Loucy (cell line): ENCODE measurements around the gene MINAR2.

Source experiments
- H2AFZ ChIP-seq: fragments of 200-600 bp; sonication (generic); 2 replicates; pipeline ENCODE4 v1.6.0; 2016; ENCODE audit warnings: antibody characterized with exemption, mild to moderate bottlenecking, low read length, moderate library complexity
- H3F3A ChIP-seq: fragments of 200-600 bp; 2 replicates; pipeline ENCODE4 v1.6.0; 2016; ENCODE audit warnings: antibody characterized with exemption, low read depth, mild to moderate bottlenecking
- H3K27me3 ChIP-seq: fragments of 200-600 bp; sonication (generic); 2 replicates; pipeline ENCODE4 v1.6.1; 2014; ENCODE audit warnings: low read length, mild to moderate bottlenecking; ENCODE audit not compliant: insufficient read depth, poor library complexity, severe bottlenecking
- H3K36me3 ChIP-seq: fragments of 200-600 bp; sonication (generic); 2 replicates; pipeline ENCODE4 v1.6.1; 2016; ENCODE audit warnings: low read length; ENCODE audit not compliant: insufficient read depth
- H3K4me1 ChIP-seq: fragments of 200-600 bp; sonication (generic); 2 replicates; pipeline ENCODE4 v1.5.1; 2014; ENCODE audit warnings: low read length, mild to moderate bottlenecking; ENCODE audit not compliant: insufficient read depth, poor library complexity, severe bottlenecking
- H3K4me2 ChIP-seq: fragments of 200-600 bp; sonication (generic); 2 replicates; pipeline ENCODE4 v1.6.0; 2014; ENCODE audit warnings: antibody characterized with exemption, low read length, low read depth, mild to moderate bottlenecking; ENCODE audit not compliant: poor library complexity, severe bottlenecking
- H3K4me3 ChIP-seq: fragments of 200-600 bp; sonication (generic); 2 replicates; pipeline ENCODE4 v1.5.1; 2014; ENCODE audit warnings: low read length, mild to moderate bottlenecking, mixed read lengths; ENCODE audit not compliant: poor library complexity, severe bottlenecking
- H3K79me2 ChIP-seq: fragments of 200-600 bp; sonication (generic); 2 replicates; pipeline ENCODE4 v1.6.1; 2014; ENCODE audit warnings: low read length; ENCODE audit not compliant: insufficient read depth
- H3K9ac ChIP-seq: fragments of 200-600 bp; sonication (generic); 2 replicates; pipeline ENCODE4 v1.6.0; 2014; ENCODE audit warnings: mild to moderate bottlenecking, low read depth, low read length, moderate library complexity; ENCODE audit not compliant: poor library complexity, severe bottlenecking
- H3K9me2 ChIP-seq: fragments of 200-600 bp; sonication (generic); replicated peaks from 2 replicates; pipeline ENCODE4 v1.6.1; 2016; ENCODE audit warnings: low read depth, low read length, mixed read lengths
- H3K9me3 ChIP-seq: fragments of 200-600 bp; sonication (generic); 2 replicates; pipeline ENCODE4 v1.6.1; 2014; ENCODE audit warnings: mild to moderate bottlenecking, antibody characterized with exemption, low read length, low read depth; ENCODE audit not compliant: insufficient read depth
- H4K20me1 ChIP-seq: fragments of 200-600 bp; sonication (generic); 2 replicates; pipeline ENCODE4 v1.6.0; 2014; ENCODE audit warnings: antibody characterized with exemption, low read length, mild to moderate bottlenecking; ENCODE audit not compliant: insufficient read depth, poor library complexity, severe bottlenecking
- EZH2phosphoT487 ChIP-seq: fragments of 200-600 bp; IDR thresholded peaks from 2 replicates; pipeline ENCODE4 v1.6.1; 2018; ENCODE audit warnings: antibody characterized with exemption, mild to moderate bottlenecking, moderate library complexity, borderline replicate concordance
- TF ChIP-seq, protein P1 (sequence below): fragments of 200-600 bp; sonication (generic); conservative IDR thresholded peaks from 2 replicates; pipeline ENCODE4 v1.5.1; 2014; ENCODE audit warnings: mild to moderate bottlenecking, antibody characterized with exemption, low read length

Gene MINAR2

DNA sequence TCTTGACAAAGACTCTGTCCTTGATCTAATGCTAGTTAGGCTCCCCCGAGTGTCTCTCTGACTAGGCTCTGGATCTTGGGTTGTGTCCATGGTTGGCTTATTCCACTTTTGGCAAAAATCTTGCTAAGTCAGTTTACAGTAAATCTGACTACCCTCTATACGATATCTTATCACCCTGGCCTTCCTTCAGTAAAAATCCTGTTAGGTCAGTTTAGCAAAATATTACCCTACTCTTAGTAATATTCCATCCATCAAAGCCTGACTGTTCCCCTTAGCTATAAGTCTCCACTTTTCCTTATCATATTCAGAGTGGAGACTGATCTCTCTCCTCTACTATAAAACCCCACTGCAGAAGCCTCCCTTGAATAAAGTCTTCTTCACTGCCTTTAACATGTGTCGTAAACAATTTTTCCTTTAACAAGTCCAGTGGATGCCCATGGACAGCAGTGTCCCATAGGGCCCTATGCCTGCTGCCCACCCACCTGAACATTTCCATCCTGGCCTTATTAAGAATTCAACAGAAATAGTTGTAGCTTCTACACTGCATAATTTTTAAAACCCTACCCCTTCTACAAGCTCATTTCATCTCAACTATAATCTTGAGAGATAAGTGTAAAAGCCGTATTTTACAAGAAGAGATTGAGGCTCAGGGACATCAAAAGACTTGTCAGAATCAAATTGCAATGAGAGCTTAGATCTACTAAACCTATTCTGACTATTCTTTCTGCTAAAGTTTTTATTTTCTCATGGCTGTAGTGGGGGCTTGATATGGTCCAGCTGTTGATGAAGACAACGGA is 22.3 kb downstream of the MINAR2 start:
- H3K36me3 ChIP-seq = no peaks in the 10 kb centered on the region
- no peaks in the 10 kb centered on the region for H3K9me3 ChIP-seq
- no peaks in the 10 kb centered on the region for H4K20me1 ChIP-seq
- TF ChIP-seq, protein P1, sequence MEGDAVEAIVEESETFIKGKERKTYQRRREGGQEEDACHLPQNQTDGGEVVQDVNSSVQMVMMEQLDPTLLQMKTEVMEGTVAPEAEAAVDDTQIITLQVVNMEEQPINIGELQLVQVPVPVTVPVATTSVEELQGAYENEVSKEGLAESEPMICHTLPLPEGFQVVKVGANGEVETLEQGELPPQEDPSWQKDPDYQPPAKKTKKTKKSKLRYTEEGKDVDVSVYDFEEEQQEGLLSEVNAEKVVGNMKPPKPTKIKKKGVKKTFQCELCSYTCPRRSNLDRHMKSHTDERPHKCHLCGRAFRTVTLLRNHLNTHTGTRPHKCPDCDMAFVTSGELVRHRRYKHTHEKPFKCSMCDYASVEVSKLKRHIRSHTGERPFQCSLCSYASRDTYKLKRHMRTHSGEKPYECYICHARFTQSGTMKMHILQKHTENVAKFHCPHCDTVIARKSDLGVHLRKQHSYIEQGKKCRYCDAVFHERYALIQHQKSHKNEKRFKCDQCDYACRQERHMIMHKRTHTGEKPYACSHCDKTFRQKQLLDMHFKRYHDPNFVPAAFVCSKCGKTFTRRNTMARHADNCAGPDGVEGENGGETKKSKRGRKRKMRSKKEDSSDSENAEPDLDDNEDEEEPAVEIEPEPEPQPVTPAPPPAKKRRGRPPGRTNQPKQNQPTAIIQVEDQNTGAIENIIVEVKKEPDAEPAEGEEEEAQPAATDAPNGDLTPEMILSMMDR = no peak
- no peak for TF ChIP-seq EZH2phosphoT487
- H3K27me3 ChIP-seq = no peaks in the 10 kb centered on the region
- no peak overlapping the region for H3K9ac ChIP-seq
- no peaks in the 10 kb centered on the region for H3K4me1 ChIP-seq
- no peak overlapping the region for H3K4me2 ChIP-seq
- no peak overlapping the region for H3K4me3 ChIP-seq
- no peaks in the 10 kb centered on the region for H3K79me2 ChIP-seq
- H2AFZ ChIP-seq = no peak overlapping the region
- no peaks in the 10 kb centered on the region for H3K9me2 ChIP-seq
- no peaks in the 10 kb centered on the region for H3F3A ChIP-seq

DNA sequence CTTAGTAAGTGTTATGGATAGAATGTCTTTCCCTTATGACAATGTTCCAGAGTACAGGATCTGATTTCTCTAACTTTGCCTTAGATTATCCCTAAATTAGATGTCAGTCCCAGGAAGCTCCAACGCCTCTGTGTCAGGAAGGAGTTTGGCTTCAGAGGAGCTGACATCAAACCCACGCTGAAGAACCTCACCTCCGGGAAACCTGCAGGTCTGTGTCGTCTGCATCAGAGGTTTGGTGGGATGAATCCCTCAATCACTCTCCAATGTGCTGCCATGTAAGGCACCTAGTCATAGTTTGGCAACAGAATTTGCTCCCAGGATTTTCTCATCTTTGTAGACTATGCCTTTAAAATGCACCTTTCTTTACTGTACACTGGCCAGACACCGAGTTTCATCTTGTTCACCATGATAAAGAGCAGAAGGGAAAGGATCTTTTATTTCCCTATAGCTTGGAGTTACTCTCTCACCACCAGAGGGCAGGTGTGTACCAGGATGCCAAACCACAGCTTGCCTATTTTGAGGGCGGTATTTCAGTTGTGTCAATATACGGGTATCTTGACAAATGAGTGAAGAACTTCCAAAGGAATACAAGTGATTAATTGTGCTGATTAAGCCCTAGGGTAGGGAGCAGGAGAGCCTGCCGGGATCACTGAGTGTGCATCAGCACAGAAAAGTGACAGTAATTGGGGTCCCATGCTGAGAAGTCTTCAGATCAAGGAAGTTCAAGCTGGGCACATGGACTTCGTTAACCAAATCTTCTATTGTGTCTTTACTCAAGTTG is 23.4 kb downstream of the MINAR2 start:
- H3K36me3 ChIP-seq = no peaks in the 10 kb centered on the region
- H3K9me2 ChIP-seq = no peaks in the 10 kb centered on the region
- no peak overlapping the region for H3K4me3 ChIP-seq
- H3K79me2 ChIP-seq = no peaks in the 10 kb centered on the region
- H3K9me3 ChIP-seq = no peaks in the 10 kb centered on the region
- no peaks in the 10 kb centered on the region for H3K4me1 ChIP-seq
- H3K4me2 ChIP-seq = no peak overlapping the region
- no peaks in the 10 kb centered on the region for H3F3A ChIP-seq
- H3K9ac ChIP-seq = no peak overlapping the region
- no peaks in the 10 kb centered on the region for H4K20me1 ChIP-seq
- no peaks in the 10 kb centered on the region for H3K27me3 ChIP-seq
- TF ChIP-seq, protein P1 = peak; percentile 64
- no peak for TF ChIP-seq EZH2phosphoT487
- H2AFZ ChIP-seq = peak overlapping the region; percentile 75; the same call in 1 of the 2 replicates

DNA sequence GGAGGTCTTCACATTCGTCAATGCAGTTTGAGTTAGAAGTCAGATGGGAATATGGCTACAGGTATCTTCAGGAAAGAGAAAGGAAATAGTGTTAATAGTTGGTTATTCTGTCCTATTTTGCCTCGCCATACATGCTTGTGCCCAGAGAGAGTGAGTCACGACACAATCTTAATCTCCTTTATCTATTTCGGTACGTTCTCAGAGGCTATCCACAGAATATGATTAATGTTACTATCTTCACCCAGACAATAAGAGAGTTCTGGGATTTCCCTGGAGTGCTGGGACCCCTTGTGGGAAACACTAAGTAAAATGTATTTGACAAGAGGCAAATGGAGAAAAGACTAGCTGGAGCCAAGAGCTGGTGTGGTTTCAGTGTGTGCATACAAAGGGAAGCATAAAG is 25.5 kb downstream of the MINAR2 start:
- no peaks in the 10 kb centered on the region for H3F3A ChIP-seq
- no peak overlapping the region for H3K4me2 ChIP-seq
- no peaks in the 10 kb centered on the region for H3K9me3 ChIP-seq
- TF ChIP-seq, protein P1 = no peak
- no peak for TF ChIP-seq EZH2phosphoT487
- no peaks in the 10 kb centered on the region for H3K36me3 ChIP-seq
- no peaks in the 10 kb centered on the region for H3K4me1 ChIP-seq
- H4K20me1 ChIP-seq = no peaks in the 10 kb centered on the region
- H2AFZ ChIP-seq = no peak overlapping the region
- H3K79me2 ChIP-seq = no peaks in the 10 kb centered on the region
- H3K4me3 ChIP-seq = no peak overlapping the region
- no peaks in the 10 kb centered on the region for H3K27me3 ChIP-seq
- no peaks in the 10 kb centered on the region for H3K9me2 ChIP-seq
- H3K9ac ChIP-seq = no peak overlapping the region
